Ectodermal cell (in vitro differentiated cells): ENCODE data around the gene LLGL2.

ENCODE experiments used
- H3K27ac ChIP-seq: 2 replicates; pipeline ENCODE4 v1.7.0; 2013; ENCODE audit warnings: mild to moderate bottlenecking, low read depth, low read length; ENCODE audit not compliant: insufficient read depth, poor library complexity, severe bottlenecking
- H3K27me3 ChIP-seq: 2 replicates; pipeline ENCODE4 v1.7.0; 2013; ENCODE audit warnings: mild to moderate bottlenecking, low read length; ENCODE audit not compliant: insufficient read depth, control insufficient read depth, poor library complexity, severe bottlenecking
- H3K36me3 ChIP-seq: one replicate; pipeline ENCODE4 v1.7.0; 2013; ENCODE audit warnings: low read length; ENCODE audit not compliant: control insufficient read depth, insufficient read depth
- H3K4me1 ChIP-seq: one replicate; pipeline ENCODE4 v1.7.0; 2013; ENCODE audit warnings: low read length; ENCODE audit not compliant: control insufficient read depth, insufficient read depth
- H3K4me3 ChIP-seq: 2 replicates; pipeline ENCODE4 v1.7.0; 2013; ENCODE audit warnings: low read depth, low read length, control low read depth; ENCODE audit not compliant: insufficient read depth
- H3K9me3 ChIP-seq: 2 replicates; pipeline ENCODE4 v1.7.0; 2013; ENCODE audit warnings: mild to moderate bottlenecking, low read length, moderate library complexity; ENCODE audit not compliant: control insufficient read depth
- WGBS, 2 experiments: methylation state at CpG; one replicate each; pipeline ENCODE4 v1.1.7; 2013; ENCODE audit warnings: missing lambda C conversion rate in 2 of 2; 5-methylcytosine and 5-hydroxymethylcytosine counted together

LLGL2 gene

GRCh38 chr17:75539967-75540729 lies 14.7 kb downstream of the LLGL2 start:
- no peak overlapping the region for H3K27ac ChIP-seq
- H3K4me3 ChIP-seq: no peak overlapping the region
- no peaks in the 10 kb centered on the region for H3K27me3 ChIP-seq
- WGBS, 2 experiments: 92 to 95% methylated on average over 13 of the region's 13 CpGs
- H3K9me3 ChIP-seq: no peaks in the 10 kb centered on the region
- H3K36me3 ChIP-seq: no peaks in the 10 kb centered on the region
- peaks cover 20% of the 10 kb centered on the region for H3K4me1 ChIP-seq

- H3K4me1 ChIP-seq: peaks cover 12% of the 10 kb centered on the region
- no peaks in the 10 kb centered on the region for H3K9me3 ChIP-seq
- H3K36me3 ChIP-seq: no peaks in the 10 kb centered on the region
- no peaks in the 10 kb centered on the region for H3K27me3 ChIP-seq
- no peak overlapping the region for H3K4me3 ChIP-seq
- no peak overlapping the region for H3K27ac ChIP-seq
- WGBS, 2 experiments: 90 to 93% methylated on average over 4 of the region's 4 CpGs
Measured at GRCh38 chr17:75540923-75541503, 15.5 kb downstream of the LLGL2 start.

- no peak overlapping the region for H3K4me3 ChIP-seq
- peaks cover 8% of the 10 kb centered on the region for H3K4me1 ChIP-seq
- no peaks in the 10 kb centered on the region for H3K27me3 ChIP-seq
- no peaks in the 10 kb centered on the region for H3K36me3 ChIP-seq
- H3K27ac ChIP-seq: no peak overlapping the region
- H3K9me3 ChIP-seq: no peaks in the 10 kb centered on the region
- 89 to 95% methylated on average over 8 of the region's 8 CpGs for WGBS, 2 experiments
Measured at GRCh38 chr17:75542229-75542628, 16.7 kb downstream of the LLGL2 start.

GRCh38 chr17:75542728-75543336 lies 17.3 kb downstream of the LLGL2 start:
- 91% methylated on average over 15 of the region's 15 CpGs for WGBS, 2 experiments
- no peak overlapping the region for H3K4me3 ChIP-seq
- no peaks in the 10 kb centered on the region for H3K27me3 ChIP-seq
- no peaks in the 10 kb centered on the region for H3K36me3 ChIP-seq
- no peak overlapping the region for H3K27ac ChIP-seq
- peaks cover 8% of the 10 kb centered on the region for H3K4me1 ChIP-seq
- H3K9me3 ChIP-seq: no peaks in the 10 kb centered on the region

- Histone ChIP-seq H3K4me1 (peaks cover 13% of the 10 kb centered on the region), H3K9me3 (no peaks in the 10 kb centered on the region), H3K4me3 (no peak overlapping the region), H3K27ac (no peak overlapping the region), H3K36me3 (no peaks in the 10 kb centered on the region), H3K27me3 (no peaks in the 10 kb centered on the region)
- WGBS, 2 experiments: 93 to 94% methylated on average over 8 of the region's 8 CpGs
Measured at GRCh38 chr17:75544250-75544649, 18.8 kb downstream of the LLGL2 start.

- Histone ChIP-seq H3K27me3 (no peaks in the 10 kb centered on the region), H3K36me3 (no peaks in the 10 kb centered on the region), H3K4me3 (no peak overlapping the region), H3K9me3 (no peaks in the 10 kb centered on the region), H3K4me1 (peaks cover 19% of the 10 kb centered on the region), H3K27ac (no peak overlapping the region)
- WGBS, 2 experiments: 92 to 95% methylated on average over 13 of the region's 13 CpGs
Measured at GRCh38 chr17:75546181-75546580, 20.7 kb downstream of the LLGL2 start.

- Histone ChIP-seq H3K27ac (no peak overlapping the region), H3K4me1 (peaks cover 20% of the 10 kb centered on the region), H3K27me3 (no peaks in the 10 kb centered on the region), H3K9me3 (no peaks in the 10 kb centered on the region), H3K4me3 (no peak overlapping the region), H3K36me3 (no peaks in the 10 kb centered on the region)
- 90 to 91% methylated on average over 9 of the region's 9 CpGs for WGBS, 2 experiments
Measured at GRCh38 chr17:75547091-75547490, 21.6 kb downstream of the LLGL2 start.

- Histone ChIP-seq H3K27me3 (no peaks in the 10 kb centered on the region), H3K27ac (no peak overlapping the region), H3K36me3 (no peaks in the 10 kb centered on the region), H3K9me3 (no peaks in the 10 kb centered on the region), H3K4me3 (no peak overlapping the region), H3K4me1 (peaks cover 25% of the 10 kb centered on the region)
- WGBS, 2 experiments: 91 to 96% methylated on average over 5 of the region's 5 CpGs
Measured at GRCh38 chr17:75548813-75549212, 23.3 kb downstream of the LLGL2 start.

GRCh38 chr17:75549246-75550138 lies 24.0 kb downstream of the LLGL2 start:
- 42 to 47% methylated on average over 22 of the region's 22 CpGs for WGBS, 2 experiments
- Histone ChIP-seq H3K9me3 (no peaks in the 10 kb centered on the region), H3K27ac (peak overlapping the region; percentile 46)

GRCh38 chr17:75550139-75550465 lies 24.6 kb downstream of the LLGL2 start:
- H3K27me3 ChIP-seq: no peaks in the 10 kb centered on the region
- H3K36me3 ChIP-seq: no peaks in the 10 kb centered on the region
- H3K4me1 ChIP-seq: peaks cover 25% of the 10 kb centered on the region
- H3K9me3 ChIP-seq: no peaks in the 10 kb centered on the region
- 63 to 81% methylated on average over 4 of the region's 4 CpGs for WGBS, 2 experiments
- no peak overlapping the region for H3K4me3 ChIP-seq
- no peak overlapping the region for H3K27ac ChIP-seq

More at GRCh38 chr17:75549246-75550138, 24.0 kb downstream of the LLGL2 start:
- Histone ChIP-seq H3K4me3 (no peak overlapping the region), H3K4me1 (peaks cover 25% of the 10 kb centered on the region), H3K36me3 (no peaks in the 10 kb centered on the region), H3K27me3 (no peaks in the 10 kb centered on the region)
